HG03558 (cell line): ENCODE data around the gene ROBO1.

Source experiments
- ATAC-seq: cut with Tn5 transposase; IDR thresholded peaks from one replicate; pipeline ENCODE4 v1.9.1; 2021; ENCODE audit warnings: moderate number of reproducible peaks; ENCODE audit not compliant: unreplicated experiment; ENCODE audit errors: extremely low read depth

ROBO1 gene

GRCh38 chr3:78870484-78870883 is 897.3 kb downstream of the ROBO1 start:
- ATAC-seq = no peak

GRCh38 chr3:78868570-78868969 is 899.2 kb downstream of the ROBO1 start:
- no peak for ATAC-seq

GRCh38 chr3:78867409-78868372 is 900.1 kb downstream of the ROBO1 start:
- ATAC-seq = no peak

- no peak for ATAC-seq
These were observed 904.2 kb downstream of the ROBO1 start for GRCh38 chr3:78863306-78864203.

- no peak for ATAC-seq
These were observed 906.6 kb downstream of the ROBO1 start for GRCh38 chr3:78861156-78861555.

- ATAC-seq = no peak
These were observed 907.2 kb downstream of the ROBO1 start for GRCh38 chr3:78860567-78860966.

- no peak for ATAC-seq
These were observed 908.9 kb downstream of the ROBO1 start for GRCh38 chr3:78858910-78859309.

- ATAC-seq = no peak
These were observed 909.6 kb downstream of the ROBO1 start for GRCh38 chr3:78858174-78858573.

GRCh38 chr3:78857494-78858111 is 910.2 kb downstream of the ROBO1 start:
- no peak for ATAC-seq

- no peak for ATAC-seq
These were observed 911.6 kb downstream of the ROBO1 start for GRCh38 chr3:78856164-78856563.

- ATAC-seq = no peak
These were observed 912.6 kb downstream of the ROBO1 start for GRCh38 chr3:78855190-78855589.

- ATAC-seq = no peak
These were observed 919.2 kb downstream of the ROBO1 start for GRCh38 chr3:78848392-78849288.

- no peak for ATAC-seq
These were observed 920.2 kb downstream of the ROBO1 start for GRCh38 chr3:78847603-78848002.

GRCh38 chr3:78847203-78847602 is 920.6 kb downstream of the ROBO1 start:
- no peak for ATAC-seq

- no peak for ATAC-seq
These were observed 921.1 kb downstream of the ROBO1 start for GRCh38 chr3:78846718-78847117.

GRCh38 chr3:78845605-78846004 is 922.2 kb downstream of the ROBO1 start:
- ATAC-seq = no peak

- ATAC-seq = no peak
These were observed 923.5 kb downstream of the ROBO1 start for GRCh38 chr3:78844307-78844706.

GRCh38 chr3:78839693-78840092 is 928.1 kb downstream of the ROBO1 start:
- no peak for ATAC-seq

GRCh38 chr3:78838362-78838761 is 929.4 kb downstream of the ROBO1 start:
- no peak for ATAC-seq

GRCh38 chr3:78834910-78835309 is 932.9 kb downstream of the ROBO1 start:
- ATAC-seq = no peak
